Measurements from ENCODE around the gene ABCG1.

DNA sequence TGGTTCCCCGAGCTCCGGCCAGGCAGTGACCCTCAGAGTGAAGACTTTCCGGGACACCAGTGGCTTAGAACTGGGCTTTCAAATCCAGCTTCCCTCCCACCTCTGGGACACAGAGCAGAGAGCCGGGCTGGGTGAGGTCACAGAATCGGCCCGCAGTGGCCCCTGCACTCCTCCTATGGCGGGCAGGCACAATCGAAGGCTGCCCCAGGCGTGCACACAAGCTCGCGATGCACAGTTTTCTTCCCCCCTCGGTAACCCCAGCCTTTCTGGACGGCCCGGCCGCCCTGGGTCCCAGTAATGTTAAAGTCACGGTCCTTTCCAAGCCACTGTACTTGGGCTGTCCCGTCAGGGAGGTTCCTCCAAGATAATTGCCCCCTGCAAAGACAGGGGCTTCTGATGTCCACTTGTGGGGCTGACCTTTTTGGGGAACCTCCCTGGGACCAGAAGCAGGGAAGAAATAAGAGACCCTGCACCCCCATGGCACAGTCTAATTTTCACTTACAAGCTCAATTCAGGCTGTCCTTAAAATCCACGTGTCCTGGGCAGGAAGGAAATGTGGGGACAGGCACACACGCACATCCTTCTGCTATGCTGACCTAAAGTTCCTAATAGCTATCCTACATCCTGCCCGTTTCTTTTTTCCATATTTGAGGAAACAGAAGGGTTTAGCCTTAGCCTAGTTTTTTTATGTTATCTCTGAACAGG lies 82.6 kb downstream of the ABCG1 start:
- TF ChIP-seq, protein P1, sequence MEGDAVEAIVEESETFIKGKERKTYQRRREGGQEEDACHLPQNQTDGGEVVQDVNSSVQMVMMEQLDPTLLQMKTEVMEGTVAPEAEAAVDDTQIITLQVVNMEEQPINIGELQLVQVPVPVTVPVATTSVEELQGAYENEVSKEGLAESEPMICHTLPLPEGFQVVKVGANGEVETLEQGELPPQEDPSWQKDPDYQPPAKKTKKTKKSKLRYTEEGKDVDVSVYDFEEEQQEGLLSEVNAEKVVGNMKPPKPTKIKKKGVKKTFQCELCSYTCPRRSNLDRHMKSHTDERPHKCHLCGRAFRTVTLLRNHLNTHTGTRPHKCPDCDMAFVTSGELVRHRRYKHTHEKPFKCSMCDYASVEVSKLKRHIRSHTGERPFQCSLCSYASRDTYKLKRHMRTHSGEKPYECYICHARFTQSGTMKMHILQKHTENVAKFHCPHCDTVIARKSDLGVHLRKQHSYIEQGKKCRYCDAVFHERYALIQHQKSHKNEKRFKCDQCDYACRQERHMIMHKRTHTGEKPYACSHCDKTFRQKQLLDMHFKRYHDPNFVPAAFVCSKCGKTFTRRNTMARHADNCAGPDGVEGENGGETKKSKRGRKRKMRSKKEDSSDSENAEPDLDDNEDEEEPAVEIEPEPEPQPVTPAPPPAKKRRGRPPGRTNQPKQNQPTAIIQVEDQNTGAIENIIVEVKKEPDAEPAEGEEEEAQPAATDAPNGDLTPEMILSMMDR (IDR thresholded peaks at IDR 0.05; ENCODE audit: low read length): no peak
- TF ChIP-seq EZH2 (IDR thresholded peaks at IDR 0.05; ENCODE audit: borderline replicate concordance, low read length): no peak

Measured in OCI-LY1 (cell line).